Activated CD4-positive, alpha-beta T cell treated with anti-CD3 and anti-CD28 coated beads, Interleukin-2, amount 50 U/mL, for 24 hours (primary cell): ENCODE results near the gene NME9.
A peak's percentile ranks its signal among the peaks of the same experiment; 100 is the strongest.

Source experiments
- DNase-seq, 2 donors: peaks; one replicate each; pipeline ENCODE4 v3.0.0-alpha.2; 2020; ENCODE audit warnings: low read depth in 1 of 2, low spot score in 1 of 2

Gene NME9

DNA sequence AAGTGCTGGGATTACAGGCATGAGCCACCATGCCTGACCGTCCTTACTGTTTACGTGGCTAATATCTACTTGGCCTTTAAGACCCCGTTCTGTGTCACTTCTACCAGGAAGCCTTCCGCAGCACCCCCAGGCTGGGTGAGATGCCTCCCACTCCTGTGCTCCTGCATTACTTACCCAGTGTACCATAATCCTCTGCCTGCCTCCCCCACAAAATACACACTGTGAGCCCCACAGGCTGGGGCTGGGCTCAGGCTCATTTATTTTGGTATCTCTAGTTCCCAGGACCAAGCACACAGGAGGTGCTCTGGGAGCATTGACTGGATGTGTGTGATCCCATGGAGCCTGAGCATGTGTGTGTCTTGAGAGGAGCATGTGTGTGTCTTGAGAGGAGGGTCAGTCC is 33.7 kb upstream of the NME9 start:
- no peak for DNase-seq

DNA sequence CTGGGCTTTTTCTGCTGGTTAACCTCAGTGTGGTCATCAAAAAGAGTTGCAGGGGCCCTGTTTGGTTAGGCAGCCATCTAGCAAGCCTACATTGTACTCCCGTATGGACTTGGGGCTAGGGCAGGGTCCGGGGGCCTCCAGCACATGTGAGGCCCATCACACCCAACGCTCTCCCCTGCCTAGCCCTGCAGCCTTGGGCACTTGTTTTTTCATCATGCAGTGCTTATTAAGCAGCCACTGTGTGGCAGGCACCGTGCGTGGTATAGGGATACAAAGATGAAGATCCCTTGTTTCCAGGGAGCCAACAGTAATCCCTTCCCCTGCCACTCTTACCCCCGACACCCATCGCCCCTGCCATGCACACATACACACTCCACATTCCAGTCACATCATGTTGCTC is 32.9 kb upstream of the NME9 start:
- no peak for DNase-seq

DNA sequence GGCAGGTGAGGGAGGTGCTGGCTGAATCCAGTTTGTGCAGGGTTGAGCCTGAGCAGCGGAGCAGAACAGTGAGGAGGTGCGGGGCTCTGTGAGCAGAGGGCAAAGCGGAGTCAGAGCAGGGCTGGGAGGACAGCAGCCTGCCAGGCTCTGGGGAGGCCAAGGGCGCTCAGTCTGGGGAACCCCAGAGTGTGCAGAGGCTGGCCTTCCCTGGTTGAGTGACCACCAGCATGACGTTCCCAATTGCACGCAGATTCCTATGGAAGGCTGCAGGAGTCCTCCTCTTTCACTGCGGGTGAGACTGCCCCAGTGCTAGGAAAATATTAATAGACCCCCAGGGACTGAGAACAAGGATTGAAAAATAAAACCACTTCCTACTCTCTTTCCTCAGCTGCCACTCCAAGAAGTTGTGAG is 31.9 kb upstream of the NME9 start:
- no peak for DNase-seq

- no peak for DNase-seq
Observed at GRCh38 chr3:138360869-138361525, 31.3 kb upstream of the NME9 start.

GRCh38 chr3:138359919-138360868 is 30.5 kb upstream of the NME9 start:
- no peak for DNase-seq

DNA sequence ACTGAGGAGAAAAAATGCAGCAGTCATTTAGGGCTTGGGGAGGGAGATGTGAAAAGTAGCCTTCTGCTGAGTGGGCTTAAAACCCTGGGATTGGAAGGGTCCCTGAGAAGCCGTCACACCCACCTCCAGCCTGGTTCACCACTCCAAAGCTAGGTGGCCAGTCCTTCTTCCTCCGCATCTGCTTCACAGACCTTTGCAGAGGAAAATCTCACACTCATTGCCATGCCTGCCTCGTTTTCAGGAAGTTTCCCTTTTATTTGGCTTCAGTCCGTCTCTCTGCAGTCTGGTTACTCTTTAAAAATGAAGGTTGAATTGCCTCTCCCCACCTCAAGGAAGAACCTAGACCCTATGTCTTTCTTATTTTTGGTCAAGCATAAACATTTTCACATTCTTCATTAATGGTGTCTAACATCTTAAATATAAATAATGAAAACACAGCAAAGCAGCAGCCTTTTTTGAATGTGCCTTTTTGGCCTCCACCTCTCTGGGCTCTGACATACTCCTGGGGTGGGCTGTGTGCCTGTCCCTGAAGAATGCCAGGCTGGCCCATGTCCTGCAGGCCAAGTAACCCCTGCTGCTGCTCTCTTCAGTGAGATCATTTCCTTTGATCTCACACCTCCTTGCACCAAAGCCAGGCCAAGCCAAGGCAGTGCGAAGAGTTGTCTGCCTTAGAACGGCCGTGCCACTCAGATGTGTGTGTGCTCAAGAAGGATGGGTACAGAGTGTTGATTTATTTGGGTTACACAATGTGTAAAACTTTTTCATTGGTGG is 29.7 kb upstream of the NME9 start:
- no peak for DNase-seq

DNA sequence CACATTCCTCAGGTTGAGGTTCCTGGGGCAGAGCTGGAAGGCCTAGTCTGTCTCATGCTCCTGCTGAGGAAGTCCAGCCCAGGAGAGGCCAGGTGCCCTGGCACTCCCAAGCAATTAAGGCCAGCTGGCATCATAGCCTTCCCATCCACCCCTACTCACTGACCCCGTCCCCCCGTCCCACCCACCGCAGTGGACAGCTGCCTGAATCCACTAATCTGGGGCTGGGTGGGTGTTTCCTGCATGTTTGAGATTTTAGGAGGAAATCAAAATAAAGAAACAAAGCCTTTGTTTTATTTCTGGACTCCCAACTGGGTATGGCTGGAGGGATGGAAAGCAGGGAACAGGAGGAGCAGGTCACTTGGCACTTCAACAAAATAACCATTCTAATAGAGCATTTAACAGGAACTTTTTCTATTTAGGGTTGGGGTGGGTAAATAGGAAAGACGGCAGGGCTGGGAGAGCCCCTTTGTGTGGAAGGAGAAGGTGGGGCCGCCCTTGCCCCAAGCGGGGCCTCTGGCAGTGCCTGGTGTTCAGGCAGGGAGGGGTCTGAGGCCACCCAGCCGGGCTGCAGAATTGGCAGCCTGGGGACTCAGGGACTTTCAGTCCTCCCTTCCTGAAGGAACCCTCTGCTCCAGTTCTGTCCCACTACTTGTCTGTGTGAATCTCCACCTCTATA is 27.2 kb upstream of the NME9 start:
- DNase-seq: no peak

DNA sequence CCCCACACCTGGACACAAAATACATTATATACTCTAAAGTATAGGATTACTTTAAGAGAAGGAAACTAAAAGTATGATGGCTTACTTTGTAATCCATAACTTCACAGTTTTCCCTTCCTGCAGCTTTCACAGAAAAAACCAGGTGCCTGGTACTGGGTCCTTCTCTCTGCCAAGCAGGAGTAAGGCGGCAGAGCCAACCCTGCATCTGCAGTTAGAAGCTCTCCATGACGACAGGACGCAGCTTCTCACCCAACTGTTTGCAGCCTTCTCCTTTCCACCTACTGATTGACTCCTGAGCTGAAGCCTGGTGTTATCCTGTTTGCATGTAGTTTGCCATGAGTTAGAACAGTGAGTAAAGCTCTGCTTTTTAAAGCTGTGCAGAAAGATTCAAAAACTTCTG is 25.4 kb upstream of the NME9 start:
- no peak for DNase-seq

- no peak for DNase-seq
Observed at GRCh38 chr3:138354376-138354775, 24.7 kb upstream of the NME9 start.

- no peak for DNase-seq
Observed at GRCh38 chr3:138351916-138352550, 22.4 kb upstream of the NME9 start.

GRCh38 chr3:138351151-138351550 is 21.5 kb upstream of the NME9 start:
- DNase-seq: no peak

DNA sequence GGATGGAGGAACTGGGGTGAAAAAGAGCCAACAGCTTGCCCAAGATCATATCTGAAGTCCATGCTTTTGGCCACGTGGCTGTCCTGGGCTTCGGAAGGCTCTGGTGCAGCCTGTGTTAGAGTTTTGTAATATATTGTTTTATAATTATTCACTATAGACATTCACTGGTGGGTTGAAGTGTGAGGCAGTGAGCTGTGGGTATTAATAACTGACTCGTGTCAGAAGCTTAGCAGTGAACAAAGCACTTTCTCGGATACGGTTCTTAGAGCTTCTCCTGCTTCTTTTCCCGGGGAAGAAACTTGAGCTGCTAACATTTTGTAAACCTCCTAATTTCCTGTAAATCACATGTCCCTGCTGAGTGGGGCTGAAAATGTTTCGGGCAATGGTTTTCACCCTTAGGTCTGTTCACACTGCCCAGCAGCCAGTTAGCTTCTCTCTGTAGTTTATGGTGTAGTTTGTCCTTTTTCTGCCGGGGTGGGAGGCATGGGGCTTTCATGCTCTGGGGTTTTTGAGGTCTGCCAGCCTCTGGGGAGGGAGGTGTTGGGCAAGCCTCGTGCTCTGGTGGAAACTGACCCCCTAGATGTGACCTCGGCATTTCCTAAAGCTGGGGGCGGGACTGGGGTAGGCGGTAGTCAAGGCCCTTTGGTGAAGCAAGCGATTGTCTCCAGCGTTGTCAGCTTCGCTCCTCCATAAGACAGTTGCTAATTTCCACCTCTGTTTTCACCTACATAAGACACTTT is 20.4 kb upstream of the NME9 start:
- DNase-seq: no peak

- no peak for DNase-seq
Observed at GRCh38 chr3:138348754-138349739, 19.4 kb upstream of the NME9 start.

DNA sequence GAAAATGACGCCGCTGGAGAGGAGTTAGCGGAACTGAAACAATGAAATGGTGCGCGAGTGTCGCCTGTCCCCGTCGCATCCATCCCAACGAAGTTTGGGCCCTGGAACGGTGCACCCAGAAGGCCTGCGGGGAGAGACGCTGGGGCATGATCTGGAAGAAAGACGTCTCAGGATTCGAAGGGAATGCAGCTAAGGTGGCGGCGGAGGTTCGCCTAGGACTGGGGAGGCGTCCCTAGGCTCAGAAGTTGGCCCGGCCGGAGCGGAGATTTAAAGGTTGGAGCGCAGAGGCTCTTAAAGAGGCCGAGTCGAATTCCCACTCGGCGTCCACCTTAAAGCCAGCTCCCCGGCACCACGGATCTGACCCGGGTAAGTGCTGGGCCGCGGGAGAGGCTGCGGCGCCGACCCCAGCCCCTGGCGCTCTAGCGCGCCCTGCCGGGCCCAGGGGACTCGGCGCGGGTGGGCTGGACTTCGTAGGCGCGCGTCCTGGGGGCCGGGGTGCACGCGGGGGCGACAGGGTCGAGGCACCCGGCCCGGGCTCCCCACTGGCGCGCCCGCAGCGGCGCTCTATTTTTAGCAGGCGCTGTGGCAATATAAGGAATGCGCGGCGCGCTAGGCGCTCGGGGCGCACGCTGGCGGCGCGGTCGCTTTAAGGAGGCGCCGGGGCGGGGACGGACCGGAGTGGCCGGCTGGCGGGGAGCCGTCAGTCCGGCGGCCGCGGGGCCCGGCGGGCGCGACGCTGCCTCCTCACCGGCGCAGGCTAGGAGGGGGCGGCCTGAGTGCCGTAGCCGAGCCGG is 18.5 kb upstream of the NME9 start, which contains the start of gene MRAS:
MRAS (plus strand) TSS at position 620 of the 794 bp plus-strand sequence. CDS start 24,305 bp downstream, outside the sequence.
- DNase-seq: peak in 1 of 2 donors; percentile 2

GRCh38 chr3:138344754-138345153 is 15.1 kb upstream of the NME9 start:
- no peak for DNase-seq

DNA sequence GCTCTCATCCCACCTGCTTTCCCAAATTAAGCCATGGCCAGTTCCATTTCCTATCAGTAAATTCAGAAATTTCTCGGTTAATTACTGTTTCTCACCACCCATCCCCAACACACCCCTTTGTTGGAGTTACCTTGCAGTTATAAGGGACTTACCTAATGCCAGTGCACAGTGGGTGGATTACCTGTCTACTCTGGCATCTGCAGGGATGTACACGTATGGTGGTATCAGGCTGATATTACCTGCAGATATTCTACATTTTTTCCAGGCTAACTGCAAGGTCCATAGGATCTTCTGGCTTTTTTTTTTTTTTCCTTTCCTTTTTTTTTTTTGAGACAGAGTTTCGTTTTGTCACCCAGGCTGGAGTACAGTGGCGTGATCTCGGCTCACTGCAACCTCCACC is 10.9 kb upstream of the NME9 start:
- no peak for DNase-seq

DNA sequence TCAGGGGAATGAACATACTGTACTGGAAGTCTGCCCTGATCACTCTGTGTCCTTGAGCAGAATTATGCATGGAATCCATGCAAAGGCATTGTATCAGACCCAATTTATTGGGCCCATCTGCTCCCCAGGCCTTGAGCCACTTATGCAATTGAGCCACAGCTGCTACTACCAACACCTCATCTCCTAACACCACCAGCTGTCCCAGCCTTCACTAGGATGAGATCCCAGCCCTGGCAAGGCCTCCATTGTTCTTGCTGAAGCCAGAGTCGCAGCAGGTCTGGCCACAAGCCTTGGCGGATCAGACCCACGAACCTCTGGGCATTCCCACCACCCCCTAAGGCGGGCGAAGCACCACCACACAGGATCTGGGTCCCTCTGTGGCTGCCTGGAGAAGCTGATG is 9.2 kb upstream of the NME9 start:
- DNase-seq: no peak

DNA sequence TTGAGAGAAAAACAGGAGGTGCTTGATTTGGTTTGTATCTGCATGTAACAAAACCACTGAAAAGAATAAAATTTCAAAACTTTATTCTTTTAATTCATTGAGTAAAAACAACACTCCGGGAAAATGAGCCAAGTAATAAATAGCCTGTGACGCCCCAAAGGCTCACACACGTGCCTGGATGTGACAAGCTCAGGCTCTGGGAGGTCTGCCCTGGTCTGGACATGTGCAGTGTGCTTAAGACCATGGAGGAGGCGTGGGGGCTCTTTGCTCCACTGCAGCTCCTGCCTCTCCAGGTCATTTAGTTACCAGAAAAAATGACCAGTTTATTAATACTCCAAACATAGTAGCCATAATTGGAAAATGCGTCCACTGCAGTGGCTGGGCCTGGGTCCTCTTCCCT is 8.6 kb upstream of the NME9 start:
- no peak for DNase-seq
